ENCODE data around the gene PER1.

DNA sequence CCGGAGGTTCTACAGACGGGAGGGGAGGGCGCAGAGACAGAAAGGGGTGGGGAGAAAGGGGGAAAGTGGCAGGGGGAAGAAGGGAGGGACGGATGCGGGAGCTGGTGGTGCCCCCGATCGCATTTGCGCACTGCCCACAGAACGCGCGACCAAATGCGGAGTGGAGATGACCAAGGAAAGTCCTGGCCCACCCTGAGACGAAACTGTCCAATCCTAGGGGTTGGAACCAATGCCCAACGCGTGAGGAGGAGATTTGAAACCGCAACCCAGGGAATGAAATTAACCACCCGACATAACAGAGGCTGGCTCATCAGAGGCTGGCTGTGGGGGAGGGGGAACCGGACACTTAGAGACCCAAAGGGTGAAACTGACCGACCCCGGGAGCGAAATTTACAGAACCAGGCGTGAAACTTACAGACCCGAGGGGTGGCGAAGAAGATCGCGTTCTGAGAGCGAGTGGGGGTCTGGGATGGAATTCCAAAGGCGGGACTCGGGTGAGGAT is 29.7 kb downstream of the PER1 start:
- TF ChIP-seq, protein P1, sequence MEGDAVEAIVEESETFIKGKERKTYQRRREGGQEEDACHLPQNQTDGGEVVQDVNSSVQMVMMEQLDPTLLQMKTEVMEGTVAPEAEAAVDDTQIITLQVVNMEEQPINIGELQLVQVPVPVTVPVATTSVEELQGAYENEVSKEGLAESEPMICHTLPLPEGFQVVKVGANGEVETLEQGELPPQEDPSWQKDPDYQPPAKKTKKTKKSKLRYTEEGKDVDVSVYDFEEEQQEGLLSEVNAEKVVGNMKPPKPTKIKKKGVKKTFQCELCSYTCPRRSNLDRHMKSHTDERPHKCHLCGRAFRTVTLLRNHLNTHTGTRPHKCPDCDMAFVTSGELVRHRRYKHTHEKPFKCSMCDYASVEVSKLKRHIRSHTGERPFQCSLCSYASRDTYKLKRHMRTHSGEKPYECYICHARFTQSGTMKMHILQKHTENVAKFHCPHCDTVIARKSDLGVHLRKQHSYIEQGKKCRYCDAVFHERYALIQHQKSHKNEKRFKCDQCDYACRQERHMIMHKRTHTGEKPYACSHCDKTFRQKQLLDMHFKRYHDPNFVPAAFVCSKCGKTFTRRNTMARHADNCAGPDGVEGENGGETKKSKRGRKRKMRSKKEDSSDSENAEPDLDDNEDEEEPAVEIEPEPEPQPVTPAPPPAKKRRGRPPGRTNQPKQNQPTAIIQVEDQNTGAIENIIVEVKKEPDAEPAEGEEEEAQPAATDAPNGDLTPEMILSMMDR (conservative IDR thresholded peaks at IDR 0.05; ENCODE audit: low read length): no peak
- TF ChIP-seq EZH2phosphoT487 (IDR thresholded peaks at IDR 0.05; ENCODE audit: borderline replicate concordance, low read depth, low read length): no peak
